ENCODE results near the gene SELENBP1. TPM values are rescaled to one million over a fixed set of nuclear protein-coding genes. Genes with fewer than 3 reads are reported as not detected.

SELENBP1 gene
- total and polyA plus RNA-seq, 2 of the 13 experiments (the other 11 are each of a cell fraction or from before 2014, with no cell fraction given) = 27.8 to 29.0 TPM

DNA sequence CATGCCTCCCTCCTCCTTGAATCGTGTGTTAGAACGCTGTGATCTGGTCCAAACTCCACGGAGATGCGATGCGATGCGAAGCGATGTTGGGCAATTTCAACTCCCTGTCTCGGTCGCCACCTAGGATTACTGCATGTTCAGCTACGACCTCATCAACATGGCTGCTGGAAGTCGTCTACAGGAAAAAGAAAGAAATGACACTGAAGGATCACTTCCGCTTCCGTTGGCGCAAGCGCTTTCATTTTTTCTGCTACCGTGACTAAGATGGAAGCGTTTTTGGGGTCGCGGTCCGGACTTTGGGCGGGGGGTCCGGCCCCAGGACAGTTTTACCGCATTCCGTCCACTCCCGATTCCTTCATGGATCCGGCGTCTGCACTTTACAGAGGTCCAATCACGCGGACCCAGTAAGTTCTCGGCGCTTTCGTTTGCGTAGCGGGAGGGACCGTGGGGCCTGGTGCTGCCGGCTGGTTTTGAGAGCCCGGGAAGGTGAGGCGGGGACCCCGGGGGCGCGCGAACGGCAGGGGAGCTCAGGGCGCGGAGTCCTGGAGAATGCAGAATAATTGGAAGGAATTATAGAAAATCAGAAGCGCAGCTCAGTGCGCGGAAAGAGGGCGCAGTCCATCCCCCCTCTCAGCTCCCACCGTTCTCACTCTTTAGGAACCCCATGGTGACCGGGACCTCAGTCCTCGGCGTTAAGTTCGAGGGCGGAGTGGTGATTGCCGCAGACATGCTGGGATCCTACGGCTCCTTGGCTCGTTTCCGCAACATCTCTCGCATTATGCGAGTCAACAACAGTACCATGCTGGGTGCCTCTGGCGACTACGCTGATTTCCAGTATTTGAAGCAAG lies 27.0 kb upstream of the SELENBP1 start, which contains the start of gene PSMB4 (continued):
- TF ChIP-seq, protein P1, sequence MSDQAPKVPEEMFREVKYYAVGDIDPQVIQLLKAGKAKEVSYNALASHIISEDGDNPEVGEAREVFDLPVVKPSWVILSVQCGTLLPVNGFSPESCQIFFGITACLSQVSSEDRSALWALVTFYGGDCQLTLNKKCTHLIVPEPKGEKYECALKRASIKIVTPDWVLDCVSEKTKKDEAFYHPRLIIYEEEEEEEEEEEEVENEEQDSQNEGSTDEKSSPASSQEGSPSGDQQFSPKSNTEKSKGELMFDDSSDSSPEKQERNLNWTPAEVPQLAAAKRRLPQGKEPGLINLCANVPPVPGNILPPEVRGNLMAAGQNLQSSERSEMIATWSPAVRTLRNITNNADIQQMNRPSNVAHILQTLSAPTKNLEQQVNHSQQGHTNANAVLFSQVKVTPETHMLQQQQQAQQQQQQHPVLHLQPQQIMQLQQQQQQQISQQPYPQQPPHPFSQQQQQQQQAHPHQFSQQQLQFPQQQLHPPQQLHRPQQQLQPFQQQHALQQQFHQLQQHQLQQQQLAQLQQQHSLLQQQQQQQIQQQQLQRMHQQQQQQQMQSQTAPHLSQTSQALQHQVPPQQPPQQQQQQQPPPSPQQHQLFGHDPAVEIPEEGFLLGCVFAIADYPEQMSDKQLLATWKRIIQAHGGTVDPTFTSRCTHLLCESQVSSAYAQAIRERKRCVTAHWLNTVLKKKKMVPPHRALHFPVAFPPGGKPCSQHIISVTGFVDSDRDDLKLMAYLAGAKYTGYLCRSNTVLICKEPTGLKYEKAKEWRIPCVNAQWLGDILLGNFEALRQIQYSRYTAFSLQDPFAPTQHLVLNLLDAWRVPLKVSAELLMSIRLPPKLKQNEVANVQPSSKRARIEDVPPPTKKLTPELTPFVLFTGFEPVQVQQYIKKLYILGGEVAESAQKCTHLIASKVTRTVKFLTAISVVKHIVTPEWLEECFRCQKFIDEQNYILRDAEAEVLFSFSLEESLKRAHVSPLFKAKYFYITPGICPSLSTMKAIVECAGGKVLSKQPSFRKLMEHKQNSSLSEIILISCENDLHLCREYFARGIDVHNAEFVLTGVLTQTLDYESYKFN (CRISPR knock-in tag; conservative IDR thresholded peaks at IDR 0.05) = peak; percentile 29; the same call in 1 of the 2 replicates
- TF ChIP-seq, protein P2, sequence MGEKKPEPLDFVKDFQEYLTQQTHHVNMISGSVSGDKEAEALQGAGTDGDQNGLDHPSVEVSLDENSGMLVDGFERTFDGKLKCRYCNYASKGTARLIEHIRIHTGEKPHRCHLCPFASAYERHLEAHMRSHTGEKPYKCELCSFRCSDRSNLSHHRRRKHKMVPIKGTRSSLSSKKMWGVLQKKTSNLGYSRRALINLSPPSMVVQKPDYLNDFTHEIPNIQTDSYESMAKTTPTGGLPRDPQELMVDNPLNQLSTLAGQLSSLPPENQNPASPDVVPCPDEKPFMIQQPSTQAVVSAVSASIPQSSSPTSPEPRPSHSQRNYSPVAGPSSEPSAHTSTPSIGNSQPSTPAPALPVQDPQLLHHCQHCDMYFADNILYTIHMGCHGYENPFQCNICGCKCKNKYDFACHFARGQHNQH (CRISPR knock-in tag; IDR thresholded peaks at IDR 0.05) = no peak
- TF ChIP-seq, protein P3, sequence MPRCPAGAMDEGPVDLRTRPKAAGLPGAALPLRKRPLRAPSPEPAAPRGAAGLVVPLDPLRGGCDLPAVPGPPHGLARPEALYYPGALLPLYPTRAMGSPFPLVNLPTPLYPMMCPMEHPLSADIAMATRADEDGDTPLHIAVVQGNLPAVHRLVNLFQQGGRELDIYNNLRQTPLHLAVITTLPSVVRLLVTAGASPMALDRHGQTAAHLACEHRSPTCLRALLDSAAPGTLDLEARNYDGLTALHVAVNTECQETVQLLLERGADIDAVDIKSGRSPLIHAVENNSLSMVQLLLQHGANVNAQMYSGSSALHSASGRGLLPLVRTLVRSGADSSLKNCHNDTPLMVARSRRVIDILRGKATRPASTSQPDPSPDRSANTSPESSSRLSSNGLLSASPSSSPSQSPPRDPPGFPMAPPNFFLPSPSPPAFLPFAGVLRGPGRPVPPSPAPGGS (CRISPR knock-in tag; IDR thresholded peaks at IDR 0.05) = no peak; the same call in 1 of the 2 replicates
- TF ChIP-seq ZFP62 (CRISPR knock-in tag; IDR thresholded peaks at IDR 0.05) = no peak
- peak; percentile 94 for TF ChIP-seq TAF1 (CRISPR knock-in tag; IDR thresholded peaks at IDR 0.05)
- TF ChIP-seq, protein P4, sequence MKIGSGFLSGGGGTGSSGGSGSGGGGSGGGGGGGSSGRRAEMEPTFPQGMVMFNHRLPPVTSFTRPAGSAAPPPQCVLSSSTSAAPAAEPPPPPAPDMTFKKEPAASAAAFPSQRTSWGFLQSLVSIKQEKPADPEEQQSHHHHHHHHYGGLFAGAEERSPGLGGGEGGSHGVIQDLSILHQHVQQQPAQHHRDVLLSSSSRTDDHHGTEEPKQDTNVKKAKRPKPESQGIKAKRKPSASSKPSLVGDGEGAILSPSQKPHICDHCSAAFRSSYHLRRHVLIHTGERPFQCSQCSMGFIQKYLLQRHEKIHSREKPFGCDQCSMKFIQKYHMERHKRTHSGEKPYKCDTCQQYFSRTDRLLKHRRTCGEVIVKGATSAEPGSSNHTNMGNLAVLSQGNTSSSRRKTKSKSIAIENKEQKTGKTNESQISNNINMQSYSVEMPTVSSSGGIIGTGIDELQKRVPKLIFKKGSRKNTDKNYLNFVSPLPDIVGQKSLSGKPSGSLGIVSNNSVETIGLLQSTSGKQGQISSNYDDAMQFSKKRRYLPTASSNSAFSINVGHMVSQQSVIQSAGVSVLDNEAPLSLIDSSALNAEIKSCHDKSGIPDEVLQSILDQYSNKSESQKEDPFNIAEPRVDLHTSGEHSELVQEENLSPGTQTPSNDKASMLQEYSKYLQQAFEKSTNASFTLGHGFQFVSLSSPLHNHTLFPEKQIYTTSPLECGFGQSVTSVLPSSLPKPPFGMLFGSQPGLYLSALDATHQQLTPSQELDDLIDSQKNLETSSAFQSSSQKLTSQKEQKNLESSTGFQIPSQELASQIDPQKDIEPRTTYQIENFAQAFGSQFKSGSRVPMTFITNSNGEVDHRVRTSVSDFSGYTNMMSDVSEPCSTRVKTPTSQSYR (CRISPR knock-in tag; IDR thresholded peaks at IDR 0.05; ENCODE audit: borderline replicate concordance) = no peak
- TF ChIP-seq, protein P5, sequence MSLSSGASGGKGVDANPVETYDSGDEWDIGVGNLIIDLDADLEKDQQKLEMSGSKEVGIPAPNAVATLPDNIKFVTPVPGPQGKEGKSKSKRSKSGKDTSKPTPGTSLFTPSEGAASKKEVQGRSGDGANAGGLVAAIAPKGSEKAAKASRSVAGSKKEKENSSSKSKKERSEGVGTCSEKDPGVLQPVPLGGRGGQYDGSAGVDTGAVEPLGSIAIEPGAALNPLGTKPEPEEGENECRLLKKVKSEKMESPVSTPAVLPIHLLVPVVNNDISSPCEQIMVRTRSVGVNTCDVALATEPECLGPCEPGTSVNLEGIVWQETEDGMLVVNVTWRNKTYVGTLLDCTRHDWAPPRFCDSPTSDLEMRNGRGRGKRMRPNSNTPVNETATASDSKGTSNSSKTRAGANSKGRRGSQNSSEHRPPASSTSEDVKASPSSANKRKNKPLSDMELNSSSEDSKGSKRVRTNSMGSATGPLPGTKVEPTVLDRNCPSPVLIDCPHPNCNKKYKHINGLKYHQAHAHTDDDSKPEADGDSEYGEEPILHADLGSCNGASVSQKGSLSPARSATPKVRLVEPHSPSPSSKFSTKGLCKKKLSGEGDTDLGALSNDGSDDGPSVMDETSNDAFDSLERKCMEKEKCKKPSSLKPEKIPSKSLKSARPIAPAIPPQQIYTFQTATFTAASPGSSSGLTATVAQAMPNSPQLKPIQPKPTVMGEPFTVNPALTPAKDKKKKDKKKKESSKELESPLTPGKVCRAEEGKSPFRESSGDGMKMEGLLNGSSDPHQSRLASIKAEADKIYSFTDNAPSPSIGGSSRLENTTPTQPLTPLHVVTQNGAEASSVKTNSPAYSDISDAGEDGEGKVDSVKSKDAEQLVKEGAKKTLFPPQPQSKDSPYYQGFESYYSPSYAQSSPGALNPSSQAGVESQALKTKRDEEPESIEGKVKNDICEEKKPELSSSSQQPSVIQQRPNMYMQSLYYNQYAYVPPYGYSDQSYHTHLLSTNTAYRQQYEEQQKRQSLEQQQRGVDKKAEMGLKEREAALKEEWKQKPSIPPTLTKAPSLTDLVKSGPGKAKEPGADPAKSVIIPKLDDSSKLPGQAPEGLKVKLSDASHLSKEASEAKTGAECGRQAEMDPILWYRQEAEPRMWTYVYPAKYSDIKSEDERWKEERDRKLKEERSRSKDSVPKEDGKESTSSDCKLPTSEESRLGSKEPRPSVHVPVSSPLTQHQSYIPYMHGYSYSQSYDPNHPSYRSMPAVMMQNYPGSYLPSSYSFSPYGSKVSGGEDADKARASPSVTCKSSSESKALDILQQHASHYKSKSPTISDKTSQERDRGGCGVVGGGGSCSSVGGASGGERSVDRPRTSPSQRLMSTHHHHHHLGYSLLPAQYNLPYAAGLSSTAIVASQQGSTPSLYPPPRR (CRISPR knock-in tag; IDR thresholded peaks at IDR 0.05; ENCODE audit: borderline replicate concordance) = no peak
- TF ChIP-seq HDAC1 (CRISPR knock-in tag; IDR thresholded peaks at IDR 0.05) = peak; percentile 75
- TF ChIP-seq, protein P6, sequence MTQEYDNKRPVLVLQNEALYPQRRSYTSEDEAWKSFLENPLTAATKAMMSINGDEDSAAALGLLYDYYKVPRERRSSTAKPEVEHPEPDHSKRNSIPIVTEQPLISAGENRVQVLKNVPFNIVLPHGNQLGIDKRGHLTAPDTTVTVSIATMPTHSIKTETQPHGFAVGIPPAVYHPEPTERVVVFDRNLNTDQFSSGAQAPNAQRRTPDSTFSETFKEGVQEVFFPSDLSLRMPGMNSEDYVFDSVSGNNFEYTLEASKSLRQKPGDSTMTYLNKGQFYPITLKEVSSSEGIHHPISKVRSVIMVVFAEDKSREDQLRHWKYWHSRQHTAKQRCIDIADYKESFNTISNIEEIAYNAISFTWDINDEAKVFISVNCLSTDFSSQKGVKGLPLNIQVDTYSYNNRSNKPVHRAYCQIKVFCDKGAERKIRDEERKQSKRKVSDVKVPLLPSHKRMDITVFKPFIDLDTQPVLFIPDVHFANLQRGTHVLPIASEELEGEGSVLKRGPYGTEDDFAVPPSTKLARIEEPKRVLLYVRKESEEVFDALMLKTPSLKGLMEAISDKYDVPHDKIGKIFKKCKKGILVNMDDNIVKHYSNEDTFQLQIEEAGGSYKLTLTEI (CRISPR knock-in tag; conservative IDR thresholded peaks at IDR 0.05) = no peak
- no peak for TF ChIP-seq ZNF264 (CRISPR knock-in tag; IDR thresholded peaks at IDR 0.05)
- TF ChIP-seq PITX1 (CRISPR knock-in tag; IDR thresholded peaks at IDR 0.05) = peak; percentile 97
